ENCODE measurements around the gene GRK2.

DNA sequence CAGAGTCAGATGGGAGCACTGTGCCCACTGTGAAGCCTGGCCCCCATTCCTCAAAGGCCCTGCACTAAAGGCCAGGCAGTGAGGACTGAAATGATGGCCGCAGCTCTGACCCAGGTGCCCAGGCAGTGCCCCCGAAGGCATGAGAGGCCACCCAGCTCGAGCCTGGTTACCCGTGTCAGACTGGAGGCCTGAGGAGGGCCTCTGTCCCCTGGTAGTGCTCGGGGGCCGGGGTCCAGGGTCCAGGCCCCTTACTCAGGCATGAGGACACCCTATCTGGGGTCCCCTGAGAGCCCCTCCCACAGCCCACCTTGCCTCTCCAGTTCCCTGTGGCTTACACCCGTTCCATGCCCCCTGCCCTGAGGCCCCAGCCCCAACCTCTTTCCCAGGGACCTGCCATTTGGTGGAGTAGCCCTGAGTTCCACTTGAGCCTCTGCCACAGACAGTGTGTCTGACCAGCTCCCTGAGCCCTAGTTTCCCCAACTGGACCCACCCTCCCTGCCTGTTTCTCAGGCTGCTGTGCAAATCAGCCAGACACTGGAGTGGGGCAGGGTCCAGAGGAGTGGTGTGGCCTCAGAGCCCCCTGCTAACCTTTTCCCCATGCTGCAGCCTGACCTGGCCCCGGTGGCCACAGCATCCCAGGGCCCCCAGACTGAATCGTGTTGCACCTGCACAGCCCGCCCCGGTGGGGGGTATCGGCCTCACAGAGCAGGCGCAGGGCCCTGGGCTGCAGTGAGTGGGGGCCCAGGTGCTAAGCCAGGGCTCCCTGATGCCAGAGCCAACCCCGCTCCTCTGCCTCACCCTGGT lies 12.1 kb downstream of the GRK2 start:
- no peak for TF ChIP-seq POLR2A (IDR thresholded peaks at IDR 0.05; ENCODE audit: low read depth, low read length)
- TF ChIP-seq POLR2AphosphoS5 (IDR thresholded peaks at IDR 0.05; ENCODE audit: low read depth, low read length) = no peak; the same call in 1 of the 2 replicates

All from GM12892 (cell line).